K562 (cell line): ENCODE data around the gene IRF2BP2. TPM values are rescaled to one million over a fixed set of nuclear protein-coding genes. Genes with fewer than 3 reads are reported as not detected.

Experiments used
- ATAC-seq: fragments of 200-7000 bp; cut with Tn5 transposase; 3 replicates; pipeline ENCODE4 v1.9.1; 2020; ENCODE audit warnings: moderate library complexity
- BruUV-seq: library from RNA; stranded (reverse); fragments of 400-500 nt; replicated peaks from 2 replicates; lab custom pipeline; 2021; lab: Mats Ljungman, UMichigan
- CTCF ChIA-PET: fragments of 300-600 bp; formaldehyde crosslinking; extraction: SDS; loops from one replicate; lab custom pipeline; 2021; ENCODE audit warnings: low intra/inter-chr PET ratio; lab: Yijun Ruan, JAX
- POLR2A ChIA-PET: fragments of 300-600, 350-650 bp; sonication (Branson Sonifier 250); formaldehyde crosslinking; extraction: SDS; loops from one replicate; lab custom pipeline; 2021; ENCODE audit warnings: antibody characterized with exemption, inconsistent platforms; lab: Yijun Ruan, JAX
- DNase-seq, 4 experiments: peaks; one replicate each; pipeline versions ENCODE4 v3.0.0 to v3.0.0-alpha.2; 2011 to 2018; ENCODE audit warnings: low spot score in 3 of 4, mixed read lengths in 3 of 4; ENCODE audit errors: extremely low read depth in 1 of 4
- FAIRE-seq: peaks from 2 replicates; lab custom pipeline; 2011; peaks lifted over from hg19 to GRCh38; lab: Jason Lieb, UNC
- H2AFZ ChIP-seq: 2 replicates; pipeline ENCODE4 v1.6.0; 2011; ENCODE audit warnings: low read depth, low read length, control low read depth, inconsistent platforms
- H3K27ac ChIP-seq: fragments of 200-600 bp; 3 replicates; pipeline ENCODE4 v1.8.0; 2011; ENCODE audit warnings: low read depth, mild to moderate bottlenecking, control low read depth, inconsistent platforms, low read length, moderate library complexity, mixed read lengths; ENCODE audit errors: extremely low read depth
- H3K27me3 ChIP-seq, 2 experiments: fragments of 300-600 bp in 1 of 2; 2 replicates in 1 of 2; 3 replicates in 1 of 2; pipeline versions ENCODE4 v1.6.0 to v1.8.0; 2011; ENCODE audit warnings: inconsistent platforms in 2 of 2, low read length in 2 of 2, mild to moderate bottlenecking in 1 of 2, mixed read lengths in 1 of 2, moderate library complexity in 1 of 2; ENCODE audit not compliant: control insufficient read depth in 2 of 2, insufficient read depth in 2 of 2
- H3K36me3 ChIP-seq: fragments of 300-600 bp; 3 replicates; pipeline ENCODE4 v1.8.0; 2011; ENCODE audit warnings: mild to moderate bottlenecking, low read length, inconsistent platforms; ENCODE audit not compliant: control insufficient read depth, insufficient read depth
- H3K4me1 ChIP-seq, 2 experiments: fragments of 200-600 bp in 1 of 2; replicated peaks in 1 of 2; 2 replicates in 1 of 2; 3 replicates in 1 of 2; pipeline versions ENCODE4 v1.5.1 to v1.8.0; 2011; ENCODE audit warnings: inconsistent platforms in 2 of 2, low read length in 2 of 2, mild to moderate bottlenecking in 1 of 2, mixed read lengths in 1 of 2, moderate library complexity in 1 of 2; ENCODE audit not compliant: control insufficient read depth in 2 of 2, insufficient read depth in 2 of 2
- H3K4me2 ChIP-seq: 2 replicates; pipeline ENCODE4 v1.6.1; 2011; ENCODE audit warnings: low read length, control low read depth, inconsistent platforms, mixed read lengths; ENCODE audit not compliant: insufficient read depth
- H3K4me3 ChIP-seq: fragments of 200-600 bp; sonication (generic), shearing (Covaris generic); 2 replicates; pipeline ENCODE4 v1.5.1; 2016; ENCODE audit warnings: control low read depth, inconsistent platforms
- H3K79me2 ChIP-seq: fragments of 200-600 bp; 3 replicates; pipeline ENCODE4 v1.8.0; 2011; ENCODE audit warnings: low read length, inconsistent platforms; ENCODE audit not compliant: control insufficient read depth, insufficient read depth
- H3K9ac ChIP-seq, 2 experiments: 2 replicates each; pipeline versions ENCODE4 v1.6.0 to v1.6.1; 2011; ENCODE audit warnings: low read depth in 2 of 2, low read length in 2 of 2, control low read depth in 1 of 2, inconsistent platforms in 1 of 2, mild to moderate bottlenecking in 1 of 2, mixed read lengths in 1 of 2; ENCODE audit not compliant: insufficient read depth in 1 of 2
- H3K9me1 ChIP-seq: one replicate; pipeline ENCODE4 v1.6.0; 2011; ENCODE audit warnings: inconsistent platforms, mild to moderate bottlenecking, low read length, moderate library complexity; ENCODE audit not compliant: control insufficient read depth, insufficient read depth
- H3K9me3 ChIP-seq: replicated peaks from 2 replicates; pipeline ENCODE4 v1.5.1; 2011; ENCODE audit warnings: low read depth, low read length, inconsistent platforms; ENCODE audit not compliant: control insufficient read depth, insufficient read depth
- H4K20me1 ChIP-seq: replicated peaks from 2 replicates; pipeline ENCODE4 v1.6.1; 2011; ENCODE audit warnings: low read length, inconsistent platforms, mixed read lengths; ENCODE audit not compliant: control insufficient read depth, insufficient read depth
- CGGBP1 ChIP-seq: fragments of 250-450 bp; sonication (Bioruptor Pico); IDR thresholded peaks from 2 replicates; pipeline ENCODE4 v1.9.0; 2021; ENCODE audit warnings: mild to moderate bottlenecking
- ELK1 ChIP-seq: sonication (generic); formaldehyde crosslinking; IDR thresholded peaks from 2 replicates; pipeline ENCODE4 v1.8.1; 2022; ENCODE audit warnings: missing genetic modification reagents
- FOSL1 ChIP-seq: fragments of 200-800 bp; sonication (Bioruptor generic); conservative IDR thresholded peaks from 2 replicates; pipeline ENCODE4 v1.6.1; 2016; ENCODE audit warnings: missing genetic modification characterization, missing compliant biosample characterization
- LCOR ChIP-seq: sonication (generic); formaldehyde crosslinking; IDR thresholded peaks from 2 replicates; pipeline ENCODE4 v1.8.0; 2022; ENCODE audit warnings: mild to moderate bottlenecking, missing genetic modification reagents
- MYBL2 ChIP-seq, 2 experiments: fragments of 450-650 bp in 1 of 2; sonication (generic) in 1 of 2; formaldehyde crosslinking in 1 of 2; IDR thresholded peaks; 2 replicates each; pipeline versions ENCODE4 v1.6.1 to v1.8.1; 2017 to 2022; ENCODE audit warnings: borderline replicate concordance in 1 of 2, inconsistent platforms in 1 of 2, low read depth in 1 of 2, mild to moderate bottlenecking in 1 of 2, missing genetic modification reagents in 1 of 2, moderate library complexity in 1 of 2
- NKRF ChIP-seq: fragments of 450-650 bp; IDR thresholded peaks from 2 replicates; pipeline ENCODE4 v1.6.1; 2016; ENCODE audit warnings: borderline replicate concordance
- PML ChIP-seq: IDR thresholded peaks from 2 replicates; pipeline ENCODE4 v1.6.1; 2012; ENCODE audit warnings: low read length, inconsistent platforms
- RAD21 ChIP-seq, 2 experiments: fragments of 250-450 bp in 1 of 2; fragments of 450-650 bp in 1 of 2; sonication (Bioruptor Pico) in 1 of 2; formaldehyde crosslinking in 1 of 2; IDR thresholded peaks in 1 of 2; conservative IDR thresholded peaks in 1 of 2; 2 replicates each; pipeline versions ENCODE4 v1.4.0 to v1.8.0; 2020 to 2022; ENCODE audit warnings: mild to moderate bottlenecking in 2 of 2, moderate library complexity in 1 of 2
- SETDB1 ChIP-seq: IDR thresholded peaks from one replicate; pipeline ENCODE4 v1.6.1; 2012; ENCODE audit warnings: low read length, control low read depth, inconsistent platforms
- SIX5 ChIP-seq, 2 experiments: IDR thresholded peaks; 2 replicates each; pipeline ENCODE4 v1.6.1; 2011; ENCODE audit warnings: low read length in 2 of 2, borderline replicate concordance in 1 of 2, low read depth in 1 of 2, mild to moderate bottlenecking in 1 of 2, moderate library complexity in 1 of 2; ENCODE audit not compliant: insufficient read depth in 1 of 2
- STAG1 ChIP-seq: sonication (generic); formaldehyde crosslinking; IDR thresholded peaks from 2 replicates; pipeline ENCODE4 v1.5.0; 2020; ENCODE audit warnings: missing genetic modification reagents, borderline replicate concordance
- ZNF174 ChIP-seq: fragments of 250-450 bp; sonication (Bioruptor Pico); IDR thresholded peaks from 2 replicates; pipeline ENCODE4 v1.4.0; 2020; ENCODE audit warnings: mild to moderate bottlenecking
- ZNF253 ChIP-seq: fragments of 250-450 bp; sonication (Bioruptor Pico); conservative IDR thresholded peaks from 2 replicates; pipeline ENCODE4 v1.6.1; 2021; ENCODE audit warnings: mild to moderate bottlenecking
- ZNF395 ChIP-seq: fragments of 200-800 bp; sonication (Bioruptor generic); IDR thresholded peaks from 2 replicates; pipeline ENCODE4 v1.6.1; 2017; ENCODE audit warnings: missing genetic modification characterization, missing compliant biosample characterization
- WGBS: fragments of 100-300 bp; shearing (Covaris generic); methylation state at CpG from one replicate; pipeline ENCODE4 v1.1.6; 2016; ENCODE audit warnings: low coverage, mixed read lengths; ENCODE audit not compliant: insufficient coverage; ENCODE audit errors: missing lambda C conversion rate; 5-methylcytosine and 5-hydroxymethylcytosine counted together
- in situ Hi-C: fragments of 300-500 bp; cut with MboI; formaldehyde crosslinking; loops from 4 replicates; pipeline ENCODE4 v1.15.0; 2018; ENCODE audit warnings: inconsistent platforms, mixed read lengths
- intact Hi-C: fragments of 100-400 bp; cut with micrococcal nuclease; formaldehyde crosslinking; loops from 2 replicates; pipeline ENCODE4 v1.14.2; 2022
- polyA plus RNA-seq, 8 experiments: library from polyadenylated mRNA; depleted of rRNA in 4 of 8; stranded (reverse) in 5 of 8; unstranded in 3 of 8; fragments of >200 nt; fragmentation: Nextera tagmentation in 2 of 8; fragmentation: Illumina TruSeq in 1 of 8; extraction: Ambion mirVana in 2 of 8; extraction: Trizol in 1 of 8; gene quantifications; 2 replicates each; pipeline versions ENCODE4 v1.2.1 to v1.2.3, GENCODE V29; 2011 to 2014; ENCODE audit warnings: inconsistent platforms in 1 of 8, missing spikeins in 1 of 8
- total RNA-seq, 7 experiments: library from RNA; depleted of rRNA in 6 of 7; stranded (reverse); fragments of >200 nt in 6 of 7; fragmentation: Illumina TruSeq in 2 of 7; extraction: Trizol in 2 of 7; gene quantifications; 2 replicates each; pipeline versions ENCODE4 v1.2.1 to v1.2.3, GENCODE V29; 2011 to 2021; ENCODE audit warnings: low replicate concordance in 1 of 7

IRF2BP2 gene
- total and polyA plus RNA-seq, 9 of the 15 experiments (the other 6 are each of a cell fraction or from before 2014, with no cell fraction given): 7.7 to 68.6 (median 22.1) TPM

DNA sequence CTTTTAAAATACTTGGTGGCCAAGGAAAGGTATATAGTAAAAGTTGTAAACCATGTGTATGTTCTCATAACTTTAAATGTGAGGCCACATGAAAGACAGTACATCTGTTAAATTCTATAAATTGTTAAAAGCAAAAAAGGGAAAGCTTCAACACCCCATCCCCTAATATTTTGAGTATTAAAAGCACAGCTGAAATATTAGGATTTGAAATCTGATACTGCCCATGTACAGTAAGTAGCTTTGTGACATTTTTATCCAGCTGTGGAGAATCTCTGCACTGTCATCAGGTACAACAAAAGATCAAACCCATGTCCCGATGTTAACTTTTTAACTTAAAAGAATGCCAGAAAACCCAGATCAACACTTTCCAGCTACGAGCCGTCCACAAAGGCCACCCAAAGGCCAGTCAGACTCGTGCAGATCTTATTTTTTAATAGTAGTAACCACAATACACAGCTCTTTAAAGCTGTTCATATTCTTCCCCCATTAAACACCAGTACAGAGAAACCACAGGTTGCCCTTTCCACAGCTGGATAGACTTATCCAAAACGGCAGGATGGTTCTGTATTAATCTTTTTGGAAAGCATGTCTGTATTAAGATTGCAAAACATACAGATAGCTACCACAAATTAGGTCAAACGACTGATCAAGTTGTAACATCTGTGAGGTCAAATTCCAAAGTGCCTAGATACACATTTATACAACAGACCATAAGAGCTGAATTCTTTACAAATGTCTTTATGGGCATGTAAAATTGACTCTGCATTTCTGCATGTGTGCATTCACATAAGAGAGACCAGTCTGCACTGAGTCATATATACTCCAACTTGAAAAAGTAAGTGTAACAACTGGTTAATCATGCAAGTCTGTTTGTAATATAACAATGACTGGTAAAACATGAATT lies 5.2 kb downstream of the IRF2BP2 start:
- H3K4me3 ChIP-seq: peak overlapping the region; percentile 69
- FAIRE-seq (no peak), DNase-seq (peak; percentile 39 to 69 (median 50)), ATAC-seq (peak; percentile 1)
- peaks cover 56% of the 10 kb centered on the region for H3K36me3 ChIP-seq
- POLR2A ChIA-PET: interaction anchor here (0.6 to 3.2 kb wide), 26 partner anchors 9 to 488 kb away, joined by 3 to 25 read pairs (median 4); no protein-coding TSS in a partner anchor
- no peaks in the 10 kb centered on the region for H3K9me3 ChIP-seq
- no peaks in the 10 kb centered on the region for H3K9me1 ChIP-seq
- WGBS: under 1% methylated on average over 6 of the region's 6 CpGs
- CTCF ChIA-PET: interaction anchor here (1.5 kb wide), 1 partner anchor 105 kb away, joined by 8 read pairs; no protein-coding TSS in a partner anchor
- BruUV-seq: no TSS peak
- peak overlapping the region; percentile 94 for H3K4me2 ChIP-seq
- H2AFZ ChIP-seq: no peak overlapping the region
- peaks cover 72% of the 10 kb centered on the region for H3K79me2 ChIP-seq
- peaks cover 29% of the 10 kb centered on the region; the same call in 1 of the 2 replicates for H4K20me1 ChIP-seq
- H3K4me1 ChIP-seq: peaks cover 31 to 47% of the 10 kb centered on the region in 2 experiments
- in situ Hi-C loops (no loop called here), intact Hi-C loops (loop anchor here (5.0 to 10.0 kb wide), 6 partner anchors 57 to 900 kb away; partner anchors contain the start of genes B3GALNT2 and COA6)
- H3K27ac ChIP-seq: peak overlapping the region; percentile 90
- H3K9ac ChIP-seq: peak overlapping the region; percentile 27 to 93; a peak in 3 of 4 replicates
- H3K27me3 ChIP-seq: no peaks in the 10 kb centered on the region
- TF ChIP-seq SIX5 (IDR thresholded peaks at IDR 0.05; ENCODE audit: borderline replicate concordance in 1 of 2, insufficient read depth in 1 of 2, low read depth in 1 of 2, low read length in 2 of 2): no peak
- no peak for TF ChIP-seq SETDB1
- TF ChIP-seq ELK1: no peak
- peak; percentile 59; the same call in 1 of the 2 replicates for TF ChIP-seq FOSL1
- no peak for TF ChIP-seq ZNF174 (CRISPR knock-in tag)
- peak; percentile 97 for TF ChIP-seq PML
- TF ChIP-seq MYBL2 (IDR thresholded peaks at IDR 0.05; ENCODE audit: low read depth): no peak
- no peak for TF ChIP-seq MYBL2 (CRISPR knock-in tag; IDR thresholded peaks at IDR 0.05; ENCODE audit: borderline replicate concordance)
- TF ChIP-seq NKRF: peak; percentile 12; the same call in 1 of the 2 replicates
- TF ChIP-seq RAD21 (CRISPR knock-in tag; conservative IDR thresholded peaks at IDR 0.05 in 1 of 2, IDR thresholded peaks at IDR 0.05 in 1 of 2): 0 out of 4 replicates have a peak, but pooled peaks of 1 of the 2 experiments have one; percentile 5
- TF ChIP-seq STAG1 (CRISPR knock-in tag): no peak
- TF ChIP-seq CGGBP1 (CRISPR knock-in tag): 0 out of 2 replicates have a peak, but pooled peaks have one; percentile 46
- TF ChIP-seq ZNF395 (CRISPR knock-in tag): no peak
- peak; percentile 51; the same call in 1 of the 2 replicates for TF ChIP-seq LCOR
- no peak for TF ChIP-seq ZNF253 (CRISPR knock-in tag)
